Esophagus muscularis mucosa (tissue), 2 donors: ENCODE data around the gene PLEKHM3.

Experiments
- EP300 ChIP-seq: sonication (generic); formaldehyde crosslinking; IDR thresholded peaks from one replicate; pipeline ENCODE4 v1.6.1; 2017; ENCODE audit warnings: antibody characterized with exemption
- POLR2A ChIP-seq: fragments of 450-650 bp; IDR thresholded peaks from one replicate; pipeline ENCODE4 v1.6.1; 2017; ENCODE audit warnings: antibody characterized with exemption, moderate library complexity, mild to moderate bottlenecking, low read depth

GRCh38 chr2:207935991-207936370 lies 89.3 kb downstream of the PLEKHM3 start:
- TF ChIP-seq POLR2A (no peak), EP300 (no peak)
